GM12878 (cell line): ENCODE measurements around the gene ANKRD11. TPM values are rescaled to one million over a fixed set of nuclear protein-coding genes. Genes with fewer than 3 reads are reported as not detected.

Experiments
- ATAC-seq: fragments of 200-7000 bp; cut with Tn5 transposase; 3 replicates; pipeline ENCODE4 v1.9.1; 2020; ENCODE audit warnings: mild to moderate bottlenecking, moderate library complexity
- BruUV-seq: library from RNA; stranded (reverse); fragments of 400-500 nt; replicated peaks from 2 replicates; lab custom pipeline; 2021; lab: Mats Ljungman, UMichigan
- CTCF ChIA-PET: fragments of 300-600 bp; sonication (Branson Sonifier 250); formaldehyde crosslinking; extraction: SDS; loops from one replicate; lab custom pipeline; 2021; ENCODE audit warnings: inconsistent platforms; lab: Yijun Ruan, JAX
- POLR2A ChIA-PET: fragments of 350-600 bp; formaldehyde crosslinking; extraction: SDS; loops from one replicate; lab custom pipeline; 2021; ENCODE audit warnings: inconsistent platforms; lab: Charles Lee
- RAD21 ChIA-PET: fragments of 300-600 bp; sonication (Branson Sonifier 250); formaldehyde crosslinking; loops from one replicate; lab custom pipeline; 2023; ENCODE audit warnings: antibody characterized with exemption; ENCODE audit not compliant: unreplicated experiment; lab: Charles Lee
- SMC1A ChIA-PET: fragments of 300-600 bp; sonication (Branson Sonifier 250); formaldehyde crosslinking; loops from one replicate; lab custom pipeline; 2023; ENCODE audit not compliant: unreplicated experiment, uncharacterized antibody; lab: Charles Lee
- DNase-seq: peaks from one replicate; pipeline ENCODE4 v3.0.0-alpha.2; 2011; ENCODE audit warnings: low read depth, low spot score
- FAIRE-seq: peaks from 3 replicates; lab custom pipeline; 2011; peaks lifted over from hg19 to GRCh38; lab: Jason Lieb, UNC
- H2AFZ ChIP-seq: 2 replicates; pipeline ENCODE4 v1.6.0; 2011; ENCODE audit warnings: low read depth, low read length, control low read depth; ENCODE audit not compliant: control insufficient read depth
- H3K27ac ChIP-seq: 2 replicates; pipeline ENCODE4 v1.5.1; 2011; ENCODE audit warnings: control low read depth; ENCODE audit not compliant: control insufficient read depth, insufficient read depth
- H3K27me3 ChIP-seq, 2 experiments: replicated peaks in 1 of 2; 2 replicates each; pipeline versions ENCODE4 v1.6.0 to v1.6.1; 2011; ENCODE audit warnings: low read length in 1 of 2; ENCODE audit not compliant: control insufficient read depth in 2 of 2, insufficient read depth in 2 of 2
- H3K36me3 ChIP-seq, 2 experiments: 2 replicates each; pipeline ENCODE4 v1.5.1; 2011; ENCODE audit warnings: low read length in 1 of 2; ENCODE audit not compliant: control insufficient read depth in 2 of 2, insufficient read depth in 2 of 2
- H3K4me1 ChIP-seq: 2 replicates; pipeline ENCODE4 v1.6.1; 2011; ENCODE audit warnings: mild to moderate bottlenecking, low read length, moderate library complexity, mixed read lengths; ENCODE audit not compliant: control insufficient read depth, insufficient read depth
- H3K4me2 ChIP-seq: 2 replicates; pipeline ENCODE4 v1.6.0; 2011; ENCODE audit warnings: control low read depth; ENCODE audit not compliant: control insufficient read depth, insufficient read depth
- H3K4me3 ChIP-seq: fragments of 200-600 bp; sonication (generic); 2 replicates; pipeline ENCODE4 v1.5.1; 2016
- H3K79me2 ChIP-seq: 2 replicates; pipeline ENCODE4 v1.6.0; 2011; ENCODE audit warnings: low read length; ENCODE audit not compliant: control insufficient read depth, insufficient read depth
- H3K9ac ChIP-seq: 2 replicates; pipeline ENCODE4 v1.8.0; 2011; ENCODE audit warnings: low read length, control low read depth, mixed read lengths; ENCODE audit not compliant: control insufficient read depth, insufficient read depth
- H3K9me3 ChIP-seq: replicated peaks from 3 replicates; pipeline ENCODE4 v1.5.1; 2011; ENCODE audit warnings: mild to moderate bottlenecking, low read length; ENCODE audit not compliant: control insufficient read depth, insufficient read depth
- H4K20me1 ChIP-seq: 2 replicates; pipeline ENCODE4 v1.6.0; 2011; ENCODE audit not compliant: control insufficient read depth, insufficient read depth
- ATF2 ChIP-seq: IDR thresholded peaks from 2 replicates; pipeline ENCODE4 v1.6.1; 2012; ENCODE audit warnings: low read length, inconsistent platforms
- CHD1 ChIP-seq: IDR thresholded peaks from 2 replicates; pipeline ENCODE4 v1.6.1; 2012; ENCODE audit warnings: low read depth, low read length, improper control_type of control experiment
- CHD2 ChIP-seq: IDR thresholded peaks from 2 replicates; pipeline ENCODE4 v1.6.1; 2011; ENCODE audit warnings: low read depth, low read length, improper control_type of control experiment, borderline replicate concordance
- FOS ChIP-seq: IDR thresholded peaks from 3 replicates; pipeline ENCODE4 v1.6.1; 2011; ENCODE audit warnings: borderline replicate concordance; ENCODE audit not compliant: insufficient read length; ENCODE audit errors: extremely low read depth
- HDAC2 ChIP-seq: fragments of 200-600 bp; sonication (generic); IDR thresholded peaks from 2 replicates; pipeline ENCODE4 v1.6.1; 2017
- IKZF1 ChIP-seq: fragments of 450-650 bp; conservative IDR thresholded peaks from 2 replicates; pipeline ENCODE4 v1.6.1; 2017; ENCODE audit warnings: antibody characterized with exemption, mild to moderate bottlenecking
- KDM1A ChIP-seq: fragments of 200-600 bp; sonication (generic); IDR thresholded peaks from 2 replicates; pipeline ENCODE4 v1.6.1; 2016; ENCODE audit warnings: borderline replicate concordance
- MTA3 ChIP-seq: IDR thresholded peaks from 2 replicates; pipeline ENCODE4 v1.6.1; 2012; ENCODE audit warnings: low read length, inconsistent platforms, borderline replicate concordance
- NFXL1 ChIP-seq: fragments of 450-650 bp; IDR thresholded peaks from 2 replicates; pipeline ENCODE4 v1.6.1; 2017; ENCODE audit warnings: antibody characterized with exemption, mild to moderate bottlenecking, borderline replicate concordance
- NR2C1 ChIP-seq: fragments of 450-650 bp; IDR thresholded peaks from 2 replicates; pipeline ENCODE4 v1.6.1; 2017; ENCODE audit warnings: antibody characterized with exemption, mild to moderate bottlenecking, moderate library complexity
- PAX8 ChIP-seq: fragments of 450-650 bp; IDR thresholded peaks from 2 replicates; pipeline ENCODE4 v1.6.1; 2017; ENCODE audit warnings: mild to moderate bottlenecking, moderate library complexity
- POLR2A ChIP-seq: IDR thresholded peaks from 2 replicates; pipeline ENCODE4 v1.6.1; 2011; ENCODE audit warnings: low read depth, mild to moderate bottlenecking, low read length
- RB1 ChIP-seq: fragments of 450-650 bp; formaldehyde crosslinking; IDR thresholded peaks from 2 replicates; pipeline ENCODE4 v1.6.1; 2017; ENCODE audit warnings: mild to moderate bottlenecking, borderline replicate concordance
- SMARCA5 ChIP-seq: fragments of 450-650 bp; IDR thresholded peaks from 2 replicates; pipeline ENCODE4 v1.6.1; 2017; ENCODE audit warnings: mild to moderate bottlenecking
- YY1 ChIP-seq: IDR thresholded peaks from 2 replicates; pipeline ENCODE4 v1.6.1; 2011; ENCODE audit warnings: low read depth, mild to moderate bottlenecking, low read length
- ZNF24 ChIP-seq: fragments of 450-650 bp; IDR thresholded peaks from 2 replicates; pipeline ENCODE4 v1.6.1; 2017; ENCODE audit warnings: antibody characterized with exemption, mild to moderate bottlenecking
- ZZZ3 ChIP-seq: IDR thresholded peaks from 2 replicates; pipeline ENCODE4 v1.6.1; 2011; ENCODE audit warnings: low read depth; ENCODE audit not compliant: control insufficient read depth, insufficient read length
- WGBS: methylation state at CpG from one replicate; pipeline ENCODE4 v1.1.6; 2016; ENCODE audit warnings: low lambda C conversion rate; ENCODE audit not compliant: insufficient replicate concordance, insufficient coverage; ENCODE audit errors: missing lambda C conversion rate; 5-methylcytosine and 5-hydroxymethylcytosine counted together
- in situ Hi-C: fragments of 300-500 bp; cut with MboI; formaldehyde crosslinking; loops from 9 replicates; pipeline ENCODE4 v1.14.3; 2018; ENCODE audit warnings: mixed read lengths
- intact Hi-C: fragments of 100-400 bp; cut with micrococcal nuclease; formaldehyde crosslinking; loops from one replicate; pipeline ENCODE4 v1.14.2; 2022; ENCODE audit not compliant: unreplicated experiment
- polyA plus RNA-seq, 11 experiments: library from polyadenylated mRNA; depleted of rRNA in 4 of 11; unstranded in 6 of 11; stranded (reverse) in 5 of 11; fragments of >200 nt; fragmentation: Nextera tagmentation in 4 of 11; fragmentation: Illumina TruSeq in 1 of 11; extraction: Ambion mirVana in 4 of 11; extraction: Trizol in 1 of 11; gene quantifications; 1 replicate in 1 of 11; 2 replicates in 10 of 11; pipeline versions ENCODE4 v1.2.1 to v1.2.3, GENCODE V29; 2011 to 2016; ENCODE audit warnings: inconsistent platforms in 2 of 11, missing spikeins in 2 of 11, low read depth in 1 of 11
- total RNA-seq, 4 experiments: library from RNA; depleted of rRNA in 3 of 4; stranded (reverse); fragments of >200 nt in 3 of 4; fragmentation: Illumina TruSeq in 1 of 4; extraction: Trizol in 1 of 4; gene quantifications; 2 replicates each; pipeline versions ENCODE4 v1.2.1 to v1.2.3, GENCODE V29; 2013 to 2021
- TF ChIP-seq, protein P1 (sequence below): fragments of 450-650 bp; IDR thresholded peaks from 2 replicates; pipeline ENCODE4 v1.6.1; 2018; ENCODE audit warnings: borderline replicate concordance, mild to moderate bottlenecking; ENCODE audit not compliant: partially characterized antibody

Gene ANKRD11
- total and polyA plus RNA-seq, 10 of the 15 experiments (the other 5 are each of a cell fraction or from before 2014, with no cell fraction given) = 5.1 to 103 (median 27.4) TPM

GRCh38 chr16:89491974-89492687 lies 1.8 kb upstream of the ANKRD11 start:
- no TSS peak for BruUV-seq
- peak overlapping the region; percentile 85; the same call in 1 of the 2 replicates for H3K27ac ChIP-seq
- 93% methylated on average over 24 of the region's 24 CpGs for WGBS
- intact Hi-C loops = loop anchor here (2.0 kb wide), 1 partner anchor 13 kb away; no protein-coding TSS in a partner anchor
- ChIA-PET POLR2A (interaction anchor here (0.6 to 1.8 kb wide), 2 partner anchors 12 to 299 kb away, joined by 6 to 7 read pairs; no protein-coding TSS in a partner anchor), CTCF (interaction anchor here (0.7 kb wide), 1 partner anchor 16 kb away, joined by 4 read pairs; the partner anchor contains the start of gene SPG7), SMC1A (no interaction called here), RAD21 (no interaction called here)
- peaks cover 4% of the 10 kb centered on the region; the same call in 1 of the 2 replicates for H4K20me1 ChIP-seq
- H3K27me3 ChIP-seq = no peaks in the 10 kb centered on the region
- no peak for DNase-seq
- in situ Hi-C loops = no loop called here
- TF ChIP-seq ZZZ3 (no peak), KDM1A (no peak), YY1 (no peak), CHD2 (no peak), MTA3 (no peak), RB1 (no peak), CHD1 (no peak), PAX8 (no peak), NFXL1 (no peak), SMARCA5 (no peak), FOS (no peak), IKZF1 (no peak), NR2C1 (no peak), HDAC2 (no peak), ZNF24 (no peak), ATF2 (no peak), POLR2A (no peak)
- TF ChIP-seq, protein P1, sequence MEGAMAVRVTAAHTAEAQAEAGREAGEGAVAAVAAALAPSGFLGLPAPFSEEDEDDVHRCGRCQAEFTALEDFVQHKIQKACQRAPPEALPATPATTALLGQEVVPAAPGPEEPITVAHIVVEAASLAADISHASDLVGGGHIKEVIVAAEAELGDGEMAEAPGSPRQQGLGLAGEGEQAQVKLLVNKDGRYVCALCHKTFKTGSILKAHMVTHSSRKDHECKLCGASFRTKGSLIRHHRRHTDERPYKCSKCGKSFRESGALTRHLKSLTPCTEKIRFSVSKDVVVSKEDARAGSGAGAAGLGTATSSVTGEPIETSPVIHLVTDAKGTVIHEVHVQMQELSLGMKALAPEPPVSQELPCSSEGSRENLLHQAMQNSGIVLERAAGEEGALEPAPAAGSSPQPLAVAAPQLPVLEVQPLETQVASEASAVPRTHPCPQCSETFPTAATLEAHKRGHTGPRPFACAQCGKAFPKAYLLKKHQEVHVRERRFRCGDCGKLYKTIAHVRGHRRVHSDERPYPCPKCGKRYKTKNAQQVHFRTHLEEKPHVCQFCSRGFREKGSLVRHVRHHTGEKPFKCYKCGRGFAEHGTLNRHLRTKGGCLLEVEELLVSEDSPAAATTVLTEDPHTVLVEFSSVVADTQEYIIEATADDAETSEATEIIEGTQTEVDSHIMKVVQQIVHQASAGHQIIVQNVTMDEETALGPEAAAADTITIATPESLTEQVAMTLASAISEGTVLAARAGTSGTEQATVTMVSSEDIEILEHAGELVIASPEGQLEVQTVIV = no peak
- H3K9me3 ChIP-seq = no peaks in the 10 kb centered on the region
- H3K9ac ChIP-seq = peak overlapping the region; percentile 80
- no peak for ATAC-seq
- H3K4me2 ChIP-seq = peak overlapping the region; percentile 98
- H3K79me2 ChIP-seq = peaks cover 46% of the 10 kb centered on the region
- H3K4me1 ChIP-seq = peaks cover 13% of the 10 kb centered on the region
- no peak for FAIRE-seq
- H3K36me3 ChIP-seq = no peaks in the 10 kb centered on the region
- H3K4me3 ChIP-seq = peak overlapping the region; percentile 99
- H2AFZ ChIP-seq = no peak overlapping the region
